PFSK-1 (cell line): ENCODE measurements around the gene PDZD2.

Source experiments
- FOXP2 ChIP-seq: optimal IDR thresholded peaks from 2 replicates; pipeline ENCODE3; 2011; ENCODE audit warnings: borderline replicate concordance, control low read depth, inconsistent platforms; ENCODE audit not compliant: insufficient read depth; ENCODE audit errors: extremely low read length, extremely low read depth
- POLR2AphosphoS5 ChIP-seq: IDR thresholded peaks from 2 replicates; pipeline ENCODE4 v1.6.1; 2012; ENCODE audit warnings: low read depth, mild to moderate bottlenecking, control low read depth, low read length, moderate library complexity
- SIN3A ChIP-seq: IDR thresholded peaks from 2 replicates; pipeline ENCODE4 v1.6.1; 2012; ENCODE audit warnings: mild to moderate bottlenecking, low read length, moderate library complexity, borderline replicate concordance; ENCODE audit not compliant: insufficient read depth
- TAF1 ChIP-seq: IDR thresholded peaks from 2 replicates; pipeline ENCODE4 v1.6.1; 2012; ENCODE audit warnings: low read length, control low read depth, borderline replicate concordance; ENCODE audit not compliant: insufficient read depth
- TF ChIP-seq, protein P1 (sequence below), 2 experiments: IDR thresholded peaks; 2 replicates each; pipeline versions ENCODE4 v1.6.1 to v1.8.0; 2011 to 2012; ENCODE audit warnings: low read depth in 2 of 2, low read length in 2 of 2, control low read depth in 1 of 2, inconsistent platforms in 1 of 2, mild to moderate bottlenecking in 1 of 2, moderate library complexity in 1 of 2; ENCODE audit not compliant: insufficient read depth in 1 of 2

- TF ChIP-seq SIN3A (no peak), TAF1 (no peak), POLR2AphosphoS5 (no peak), FOXP2 (no peak)
- TF ChIP-seq, protein P1, sequence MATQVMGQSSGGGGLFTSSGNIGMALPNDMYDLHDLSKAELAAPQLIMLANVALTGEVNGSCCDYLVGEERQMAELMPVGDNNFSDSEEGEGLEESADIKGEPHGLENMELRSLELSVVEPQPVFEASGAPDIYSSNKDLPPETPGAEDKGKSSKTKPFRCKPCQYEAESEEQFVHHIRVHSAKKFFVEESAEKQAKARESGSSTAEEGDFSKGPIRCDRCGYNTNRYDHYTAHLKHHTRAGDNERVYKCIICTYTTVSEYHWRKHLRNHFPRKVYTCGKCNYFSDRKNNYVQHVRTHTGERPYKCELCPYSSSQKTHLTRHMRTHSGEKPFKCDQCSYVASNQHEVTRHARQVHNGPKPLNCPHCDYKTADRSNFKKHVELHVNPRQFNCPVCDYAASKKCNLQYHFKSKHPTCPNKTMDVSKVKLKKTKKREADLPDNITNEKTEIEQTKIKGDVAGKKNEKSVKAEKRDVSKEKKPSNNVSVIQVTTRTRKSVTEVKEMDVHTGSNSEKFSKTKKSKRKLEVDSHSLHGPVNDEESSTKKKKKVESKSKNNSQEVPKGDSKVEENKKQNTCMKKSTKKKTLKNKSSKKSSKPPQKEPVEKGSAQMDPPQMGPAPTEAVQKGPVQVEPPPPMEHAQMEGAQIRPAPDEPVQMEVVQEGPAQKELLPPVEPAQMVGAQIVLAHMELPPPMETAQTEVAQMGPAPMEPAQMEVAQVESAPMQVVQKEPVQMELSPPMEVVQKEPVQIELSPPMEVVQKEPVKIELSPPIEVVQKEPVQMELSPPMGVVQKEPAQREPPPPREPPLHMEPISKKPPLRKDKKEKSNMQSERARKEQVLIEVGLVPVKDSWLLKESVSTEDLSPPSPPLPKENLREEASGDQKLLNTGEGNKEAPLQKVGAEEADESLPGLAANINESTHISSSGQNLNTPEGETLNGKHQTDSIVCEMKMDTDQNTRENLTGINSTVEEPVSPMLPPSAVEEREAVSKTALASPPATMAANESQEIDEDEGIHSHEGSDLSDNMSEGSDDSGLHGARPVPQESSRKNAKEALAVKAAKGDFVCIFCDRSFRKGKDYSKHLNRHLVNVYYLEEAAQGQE (IDR thresholded peaks at IDR 0.05; ENCODE audit: insufficient read depth in 1 of 2, low read depth in 2 of 2, low read length in 2 of 2) = no peak
Measured at GRCh38 chr5:32109236-32109635, 470.3 kb downstream of the PDZD2 start.
